H1 (cell line): ENCODE data around the gene CAV3. TPM values are rescaled to one million over a fixed set of nuclear protein-coding genes. Genes with fewer than 3 reads are reported as not detected.

Experiments used
- BCL11A ChIP-seq, 2 experiments: IDR thresholded peaks; one replicate each; pipeline ENCODE4 v1.6.1; 2011; ENCODE audit warnings: low read depth in 2 of 2, low read length in 2 of 2, mild to moderate bottlenecking in 2 of 2
- BRCA1 ChIP-seq: IDR thresholded peaks from 2 replicates; pipeline ENCODE4 v1.6.1; 2012; ENCODE audit warnings: low read depth, low read length, improper control_type of control experiment
- CBX8 ChIP-seq: fragments of 300-800, 300-1000 bp; sonication (generic); IDR thresholded peaks from 2 replicates; pipeline ENCODE4 v1.7.1; 2016; ENCODE audit warnings: low read depth, low read length, borderline replicate concordance
- HDAC6 ChIP-seq: IDR thresholded peaks from one replicate; pipeline ENCODE4 v1.7.1; 2012; ENCODE audit warnings: low read depth, mild to moderate bottlenecking, inconsistent platforms, low read length, moderate library complexity
- JUN ChIP-seq: IDR thresholded peaks from 2 replicates; pipeline ENCODE4 v1.6.1; 2011; ENCODE audit warnings: low read depth, mild to moderate bottlenecking, improper control_type of control experiment, low read length
- KDM4A ChIP-seq: IDR thresholded peaks from one replicate; pipeline ENCODE4 v1.7.1; 2012; ENCODE audit warnings: low read depth, mild to moderate bottlenecking, moderate library complexity, low read length, inconsistent platforms; ENCODE audit not compliant: severe bottlenecking
- POU5F1 ChIP-seq: IDR thresholded peaks from 2 replicates; pipeline ENCODE4 v1.6.1; 2011; ENCODE audit warnings: low read depth, mild to moderate bottlenecking, low read length, moderate library complexity
- SP1 ChIP-seq: IDR thresholded peaks from 2 replicates; pipeline ENCODE4 v1.6.1; 2011; ENCODE audit warnings: low read depth, low read length
- polyA plus RNA-seq, 7 experiments: library from polyadenylated mRNA; depleted of rRNA in 3 of 7; stranded (reverse) in 5 of 7; unstranded in 2 of 7; fragments of >200 nt in 5 of 7; fragments of 200-250 nt in 2 of 7; gene quantifications; 1 replicate in 5 of 7; 2 replicates in 1 of 7; 4 replicates in 1 of 7; pipeline versions ENCODE4 v1.2.1 to v1.2.3, GENCODE V29; 2011 to 2013; ENCODE audit warnings: missing spikeins in 2 of 7, mixed read lengths in 2 of 7
- total RNA-seq: library from RNA; stranded (reverse); fragmentation: NEBNext Ultra II Directional; extraction: Animal tissue kit (Norgen Biotek cat#: 25700); gene quantifications from 2 replicates; pipeline ENCODE4 v1.2.1, GENCODE V29; 2021
- TF ChIP-seq, protein P1 (sequence below), 3 experiments: IDR thresholded peaks; 1 replicate in 2 of 3; 2 replicates in 1 of 3; pipeline versions ENCODE4 v1.5.1 to v1.6.1; 2011; ENCODE audit warnings: low read length in 3 of 3, mild to moderate bottlenecking in 3 of 3, inconsistent platforms in 2 of 3, low read depth in 1 of 3, moderate library complexity in 1 of 3; ENCODE audit not compliant: insufficient read depth in 1 of 3; ENCODE audit errors: control extremely low read depth in 1 of 3

CAV3 gene
- total and polyA plus RNA-seq, 2 of the 8 experiments (the other 6 are each of a cell fraction or from before 2014, with no cell fraction given) = not detected

DNA sequence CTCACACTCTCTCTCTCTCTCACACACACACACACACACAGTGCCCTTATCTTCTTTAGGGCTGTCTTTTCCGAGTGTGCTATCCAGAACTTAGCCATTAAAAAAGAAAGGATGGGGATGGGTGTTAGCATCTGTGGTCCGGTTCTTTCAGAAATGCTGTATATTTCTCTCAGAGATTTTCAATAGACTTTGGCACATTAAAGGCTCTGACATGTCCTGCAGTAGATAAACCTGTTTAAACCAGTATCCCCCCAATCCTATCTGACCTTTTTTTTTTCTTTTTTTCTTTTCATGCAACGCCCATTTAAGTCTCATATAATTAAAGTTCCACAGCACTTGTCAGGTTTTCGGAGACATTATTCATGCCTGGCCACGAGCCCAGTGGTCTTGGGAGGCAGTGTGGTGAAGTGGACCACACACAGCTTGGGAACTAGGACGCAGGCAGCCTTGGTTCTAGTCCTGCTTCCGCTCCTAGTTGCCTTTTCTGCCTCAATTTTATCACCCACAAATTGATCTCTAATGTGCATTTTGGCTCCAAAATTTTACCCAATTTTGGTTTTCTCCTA is 13.3 kb downstream of the CAV3 start (continued):
- TF ChIP-seq JUN (no peak), KDM4A (no peak), SP1 (no peak), BCL11A (IDR thresholded peaks at IDR 0.05; ENCODE audit: low read depth in 2 of 2, low read length in 2 of 2) (no peak), CBX8 (no peak), BRCA1 (no peak), POU5F1 (no peak), HDAC6 (no peak)
- TF ChIP-seq, protein P1, sequence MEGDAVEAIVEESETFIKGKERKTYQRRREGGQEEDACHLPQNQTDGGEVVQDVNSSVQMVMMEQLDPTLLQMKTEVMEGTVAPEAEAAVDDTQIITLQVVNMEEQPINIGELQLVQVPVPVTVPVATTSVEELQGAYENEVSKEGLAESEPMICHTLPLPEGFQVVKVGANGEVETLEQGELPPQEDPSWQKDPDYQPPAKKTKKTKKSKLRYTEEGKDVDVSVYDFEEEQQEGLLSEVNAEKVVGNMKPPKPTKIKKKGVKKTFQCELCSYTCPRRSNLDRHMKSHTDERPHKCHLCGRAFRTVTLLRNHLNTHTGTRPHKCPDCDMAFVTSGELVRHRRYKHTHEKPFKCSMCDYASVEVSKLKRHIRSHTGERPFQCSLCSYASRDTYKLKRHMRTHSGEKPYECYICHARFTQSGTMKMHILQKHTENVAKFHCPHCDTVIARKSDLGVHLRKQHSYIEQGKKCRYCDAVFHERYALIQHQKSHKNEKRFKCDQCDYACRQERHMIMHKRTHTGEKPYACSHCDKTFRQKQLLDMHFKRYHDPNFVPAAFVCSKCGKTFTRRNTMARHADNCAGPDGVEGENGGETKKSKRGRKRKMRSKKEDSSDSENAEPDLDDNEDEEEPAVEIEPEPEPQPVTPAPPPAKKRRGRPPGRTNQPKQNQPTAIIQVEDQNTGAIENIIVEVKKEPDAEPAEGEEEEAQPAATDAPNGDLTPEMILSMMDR (IDR thresholded peaks at IDR 0.05; ENCODE audit: control extremely low read depth in 1 of 3, insufficient read depth in 1 of 3, low read depth in 1 of 3, low read length in 3 of 3) = no peak
